ENCODE results near the gene C19orf12. TPM values are rescaled to one million over a fixed set of nuclear protein-coding genes. Genes with fewer than 3 reads are reported as not detected.

The C19orf12 gene
- total RNA-seq, 1 experiment from 2014 or later = 41.7 TPM

DNA sequence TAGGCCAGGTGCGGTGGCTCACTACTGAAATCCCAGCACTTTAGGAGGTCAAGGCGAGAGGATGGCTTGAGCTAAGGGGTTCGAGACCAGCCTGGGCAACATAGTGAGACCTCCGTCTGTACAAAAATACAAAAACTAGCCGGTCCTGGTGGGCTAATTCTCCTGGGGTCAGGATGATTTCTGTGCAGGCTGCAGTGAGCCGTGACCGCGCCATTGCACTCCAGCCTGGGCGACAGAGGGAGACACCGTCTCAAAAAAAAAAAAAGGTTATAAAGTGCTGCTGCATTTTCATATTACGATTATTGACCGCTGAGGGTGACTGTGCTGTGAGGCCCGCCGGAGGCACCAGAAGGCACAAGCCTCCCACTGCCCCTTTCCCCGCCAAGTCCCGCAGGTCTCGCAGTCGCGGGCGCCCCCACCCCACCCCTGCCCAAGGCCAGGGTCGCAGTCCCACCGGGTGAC is 50.3 kb downstream of the C19orf12 start:
- DNase-seq (ENCODE audit: low read depth) = no peak

- DNase-seq (ENCODE audit: low read depth) = no peak
Observed at GRCh38 chr19:29663861-29664752, 51.0 kb downstream of the C19orf12 start.

DNA sequence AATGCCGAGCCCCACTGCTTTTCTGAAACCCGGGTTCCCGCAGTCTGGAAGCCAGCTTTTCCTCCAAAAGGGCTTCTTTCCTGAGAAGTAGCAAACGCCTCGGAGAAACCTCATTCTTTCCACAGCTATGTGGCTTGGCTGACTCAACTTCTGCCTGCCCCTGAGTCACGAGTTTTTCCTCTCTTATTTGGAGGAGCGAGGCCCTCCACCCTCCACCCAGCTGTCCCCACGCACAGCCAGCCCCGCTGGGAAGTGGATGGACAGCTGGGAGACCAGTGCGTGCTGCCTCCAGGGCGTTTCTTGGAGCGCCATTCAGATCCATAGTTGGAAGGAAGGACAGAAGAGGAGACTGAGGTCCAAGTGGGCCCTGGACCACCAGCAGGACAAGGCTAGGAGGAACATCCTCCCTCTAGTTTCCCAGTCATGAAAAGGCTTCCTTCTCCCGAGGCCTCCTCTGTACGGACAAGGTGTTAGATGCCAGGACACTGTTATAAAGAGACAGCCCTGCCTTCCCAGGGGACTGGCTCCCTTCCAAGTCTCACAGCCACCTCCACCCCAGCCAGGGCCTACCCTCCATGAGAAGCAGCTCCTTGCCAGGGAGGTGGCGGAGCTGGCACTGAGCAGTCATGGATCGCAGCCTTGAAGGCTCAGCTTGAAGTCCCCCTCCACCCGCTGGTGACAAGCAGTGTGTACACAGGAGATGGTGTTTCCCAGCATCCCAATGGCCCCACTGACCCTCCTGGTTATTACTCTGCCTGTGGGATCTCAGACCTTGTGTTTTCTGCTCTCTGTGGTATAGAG is 52.3 kb downstream of the C19orf12 start:
- peak; percentile 96 for DNase-seq (ENCODE audit: low read depth)

- no peak for DNase-seq (ENCODE audit: low read depth)
Observed at GRCh38 chr19:29662278-29662603, 52.8 kb downstream of the C19orf12 start.

DNA sequence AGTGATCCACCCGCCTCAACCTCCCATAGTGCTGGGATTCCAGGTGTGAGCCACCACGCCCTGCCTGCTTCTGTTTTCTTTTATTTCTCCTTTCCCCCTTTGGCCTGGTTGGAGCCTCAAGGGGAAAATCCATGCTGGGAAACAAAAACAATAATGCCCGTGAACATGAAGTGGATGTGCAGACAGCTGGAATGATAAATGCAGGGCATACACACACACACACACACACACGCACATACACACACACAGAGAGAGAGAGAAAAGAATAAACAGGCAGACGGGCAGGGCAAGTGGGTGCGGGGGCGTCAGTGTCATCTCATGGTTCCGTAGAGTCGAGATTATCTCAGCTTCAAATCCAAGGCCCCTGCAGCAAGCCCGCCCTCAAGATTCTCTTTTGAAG is 54.2 kb downstream of the C19orf12 start:
- DNase-seq (ENCODE audit: low read depth) = peak; percentile 46

- peak; percentile 28 for DNase-seq (ENCODE audit: low read depth)
Observed at GRCh38 chr19:29658221-29658991, 56.7 kb downstream of the C19orf12 start.

DNA sequence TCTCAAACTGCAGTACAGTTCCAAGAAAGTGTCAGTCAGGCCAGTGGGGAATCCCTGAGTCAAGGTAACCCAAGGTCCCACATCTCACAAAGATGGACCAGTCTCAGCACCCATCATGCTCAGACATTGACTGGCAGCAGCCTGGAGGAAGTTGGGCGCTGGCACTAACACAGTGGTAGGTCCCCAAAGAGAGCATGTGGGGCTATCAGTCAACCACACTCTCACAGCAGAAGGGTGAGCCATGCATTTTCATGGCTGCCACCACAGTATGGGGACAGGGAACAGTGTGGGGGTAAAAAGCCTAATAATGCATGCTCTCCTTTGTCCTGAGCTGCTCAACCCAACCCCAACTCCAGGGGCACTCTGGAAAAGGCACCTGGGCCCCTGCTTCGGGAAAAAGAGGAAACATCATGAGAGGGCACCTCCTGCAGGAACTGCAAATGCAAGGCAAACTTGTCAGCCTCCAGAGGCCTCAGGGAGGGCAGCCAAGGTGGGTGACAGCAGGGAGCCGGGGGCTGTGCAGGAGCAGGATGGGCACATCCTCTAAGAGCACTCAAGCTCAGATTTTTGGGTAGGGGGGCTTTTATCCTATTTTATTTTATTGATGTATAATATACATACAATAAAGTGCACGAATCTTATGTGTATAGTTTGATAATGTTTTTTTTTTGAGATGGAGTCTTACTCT is 59.3 kb downstream of the C19orf12 start:
- no peak for DNase-seq (ENCODE audit: low read depth)

- no peak for DNase-seq (ENCODE audit: low read depth)
Observed at GRCh38 chr19:29653398-29653797, 61.7 kb downstream of the C19orf12 start.

DNA sequence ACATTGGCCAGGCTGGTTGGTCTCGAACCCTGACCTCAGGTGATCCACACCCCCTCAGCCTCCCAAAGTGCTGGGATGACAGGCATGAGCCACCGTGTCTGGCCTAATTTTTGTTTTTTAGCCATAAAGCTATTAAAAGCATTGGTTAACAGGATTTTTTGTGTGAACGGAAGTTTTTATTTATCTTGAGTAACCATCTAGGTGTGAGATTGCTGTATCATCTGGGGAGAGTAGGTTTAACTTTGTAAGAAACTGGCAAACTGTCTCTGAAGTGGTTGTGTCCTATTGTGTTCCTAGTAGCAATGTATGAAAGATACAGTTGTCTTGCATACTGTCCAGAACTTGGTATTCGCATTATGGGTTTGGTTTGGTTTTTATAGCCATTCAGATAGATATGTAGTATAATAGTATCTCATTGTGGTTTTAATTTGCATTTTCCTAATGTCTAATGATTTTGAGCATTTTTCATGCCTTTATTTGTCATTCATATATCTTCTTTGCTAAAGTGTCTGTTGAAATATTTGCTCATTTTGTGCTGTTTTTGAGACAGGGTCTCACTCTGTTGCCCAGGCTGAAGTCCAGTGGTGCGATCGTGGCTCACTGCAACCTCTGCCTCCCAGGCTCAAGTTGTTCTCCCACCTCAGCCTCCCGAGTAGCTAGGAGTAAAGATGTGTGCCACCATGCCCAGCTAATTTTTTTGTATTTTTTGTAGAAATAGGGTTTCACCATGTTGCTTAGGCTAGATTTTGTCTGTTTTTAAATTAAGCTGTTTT is 63.3 kb downstream of the C19orf12 start:
- no peak for DNase-seq (ENCODE audit: low read depth)

GRCh38 chr19:29650772-29651387 is 64.2 kb downstream of the C19orf12 start:
- DNase-seq (ENCODE audit: low read depth) = no peak

Other genes starting within 250 kb of the C19orf12 start
- gene VSTM2B, start 189.3 kb downstream of the C19orf12 start, total RNA-seq (2014; rRNA removed) = not detected in 2 replicates
- 94.4 and 101 TPM in 2 replicates for gene POP4, start 109.0 kb downstream of the C19orf12 start, total RNA-seq (2014; rRNA removed)
- gene PLEKHF1, start 49.8 kb downstream of the C19orf12 start, total RNA-seq (2014; rRNA removed) = 13.8 and 15.2 TPM in 2 replicates
- 17.1 and 19.4 TPM in 2 replicates for gene CCNE1, start 96.7 kb upstream of the C19orf12 start, total RNA-seq (2014; rRNA removed)
- 58.5 and 59.8 TPM in 2 replicates for gene URI1, start 227.0 kb upstream of the C19orf12 start, total RNA-seq (2014; rRNA removed)

All from LHCN-M2 (cell line).